ENCODE results near the gene ACTL6B.

ACTL6B gene

DNA sequence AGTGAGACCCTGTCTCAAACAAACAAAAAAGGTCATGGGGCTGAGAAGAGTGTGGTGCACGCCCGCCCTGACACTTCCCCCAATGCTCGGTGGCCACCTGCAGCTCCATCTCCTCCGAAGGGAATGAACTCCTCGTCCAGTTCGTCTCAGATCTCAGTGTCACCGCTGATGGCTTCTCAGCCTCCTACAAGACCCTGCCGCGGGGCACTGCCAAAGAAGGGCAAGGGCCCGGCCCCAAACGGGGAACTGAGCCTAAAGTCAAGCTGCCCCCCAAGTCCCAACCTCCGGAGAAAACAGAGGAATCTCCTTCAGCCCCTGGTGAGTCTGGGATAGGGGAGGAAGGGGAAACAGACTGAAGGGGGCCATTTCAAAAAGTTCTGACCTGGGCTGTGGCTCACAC is 49.9 kb downstream of the ACTL6B start:
- no peak for DNase-seq (ENCODE audit: low spot score)
- TF ChIP-seq, protein P1, sequence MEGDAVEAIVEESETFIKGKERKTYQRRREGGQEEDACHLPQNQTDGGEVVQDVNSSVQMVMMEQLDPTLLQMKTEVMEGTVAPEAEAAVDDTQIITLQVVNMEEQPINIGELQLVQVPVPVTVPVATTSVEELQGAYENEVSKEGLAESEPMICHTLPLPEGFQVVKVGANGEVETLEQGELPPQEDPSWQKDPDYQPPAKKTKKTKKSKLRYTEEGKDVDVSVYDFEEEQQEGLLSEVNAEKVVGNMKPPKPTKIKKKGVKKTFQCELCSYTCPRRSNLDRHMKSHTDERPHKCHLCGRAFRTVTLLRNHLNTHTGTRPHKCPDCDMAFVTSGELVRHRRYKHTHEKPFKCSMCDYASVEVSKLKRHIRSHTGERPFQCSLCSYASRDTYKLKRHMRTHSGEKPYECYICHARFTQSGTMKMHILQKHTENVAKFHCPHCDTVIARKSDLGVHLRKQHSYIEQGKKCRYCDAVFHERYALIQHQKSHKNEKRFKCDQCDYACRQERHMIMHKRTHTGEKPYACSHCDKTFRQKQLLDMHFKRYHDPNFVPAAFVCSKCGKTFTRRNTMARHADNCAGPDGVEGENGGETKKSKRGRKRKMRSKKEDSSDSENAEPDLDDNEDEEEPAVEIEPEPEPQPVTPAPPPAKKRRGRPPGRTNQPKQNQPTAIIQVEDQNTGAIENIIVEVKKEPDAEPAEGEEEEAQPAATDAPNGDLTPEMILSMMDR (IDR thresholded peaks at IDR 0.05; ENCODE audit: extremely low read depth, missing control alignments): no peak

DNA sequence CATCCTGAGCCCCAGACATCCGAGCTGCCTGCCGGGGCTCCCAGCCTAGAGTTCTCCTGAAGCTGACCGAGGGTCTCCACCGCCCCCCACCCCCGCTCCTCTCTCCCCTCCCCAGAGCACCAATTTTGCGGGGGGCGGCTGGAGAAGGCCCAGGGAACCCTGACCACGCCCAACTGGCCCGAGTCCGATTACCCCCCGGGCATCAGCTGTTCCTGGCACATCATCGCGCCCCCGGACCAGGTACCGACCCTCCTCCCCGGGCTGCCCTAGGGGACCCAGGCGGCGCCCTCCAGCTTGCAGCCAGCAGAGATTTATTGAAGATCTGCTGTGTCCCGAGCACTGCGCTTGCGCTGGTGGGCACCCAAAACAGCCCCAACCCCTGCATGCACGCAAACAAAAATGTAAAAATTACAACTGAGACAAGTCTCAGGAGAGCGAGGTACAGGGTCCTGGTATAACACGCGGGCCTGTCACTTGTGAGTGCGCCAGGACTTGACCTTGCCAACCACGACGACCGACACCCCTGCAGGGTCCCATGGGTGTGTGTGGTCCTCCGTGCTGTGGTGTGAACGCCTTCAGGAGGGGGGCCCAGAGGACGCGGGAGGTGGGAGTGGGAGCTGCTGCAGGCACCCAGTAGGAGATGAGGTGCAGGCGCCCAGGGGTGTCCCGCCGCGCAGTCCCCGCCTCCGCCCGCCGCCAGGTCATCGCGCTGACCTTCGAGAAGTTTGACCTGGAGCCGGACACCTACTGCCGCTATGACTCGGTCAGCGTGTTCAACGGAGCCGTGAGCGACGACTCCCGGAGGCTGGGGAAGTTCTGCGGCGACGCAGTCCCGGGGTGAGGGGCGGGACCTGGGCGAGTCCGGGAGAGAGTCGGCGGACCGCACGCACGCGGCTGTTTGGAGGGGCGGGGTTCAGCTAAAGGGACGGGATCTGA is 51.0 kb downstream of the ACTL6B start:
- no peak for DNase-seq (ENCODE audit: low spot score)
- TF ChIP-seq, protein P1 (IDR thresholded peaks at IDR 0.05; ENCODE audit: extremely low read depth, missing control alignments): no peak

DNA sequence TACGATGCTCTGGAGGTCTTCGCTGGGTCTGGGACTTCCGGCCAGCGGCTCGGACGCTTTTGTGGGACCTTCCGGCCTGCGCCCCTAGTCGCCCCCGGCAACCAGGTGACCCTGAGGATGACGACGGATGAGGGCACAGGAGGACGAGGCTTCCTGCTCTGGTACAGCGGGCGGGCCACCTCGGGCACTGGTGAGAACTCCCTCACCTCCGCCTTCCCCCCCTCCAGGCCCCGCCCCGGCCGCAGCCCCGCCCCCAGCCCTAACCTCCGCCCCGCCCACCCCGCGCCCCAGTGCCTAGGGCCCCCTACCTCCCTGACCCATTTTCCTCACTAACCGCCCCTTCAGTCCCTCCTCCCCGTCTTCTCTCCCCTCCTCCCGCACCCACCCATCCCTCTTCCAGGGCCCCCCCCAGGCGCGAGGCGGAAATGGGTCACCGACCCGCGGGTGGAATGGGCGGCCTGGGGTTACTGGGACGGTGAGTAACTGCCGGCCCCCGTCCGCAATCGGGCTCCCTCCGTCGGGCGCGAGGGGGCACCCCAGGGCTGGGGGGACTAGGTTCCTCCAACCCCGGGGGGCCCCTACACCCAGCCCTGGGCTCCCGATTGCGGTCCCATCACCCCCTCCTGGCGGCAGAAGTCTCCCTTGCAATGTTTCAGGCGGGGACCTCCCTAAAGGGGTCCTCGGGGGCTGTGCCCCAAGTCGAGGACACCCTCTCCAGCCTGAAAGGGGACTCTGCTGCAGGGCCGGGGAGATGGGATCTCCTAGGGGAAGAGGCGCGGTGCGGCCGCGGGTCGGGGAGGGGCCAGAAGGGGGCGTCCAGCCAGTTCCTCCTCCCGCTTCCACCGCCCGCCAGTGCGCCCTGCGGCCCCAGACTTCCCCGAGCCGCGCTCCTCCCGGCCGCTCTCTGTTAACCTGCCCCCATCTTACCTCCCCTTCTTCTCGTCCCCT is 51.9 kb downstream of the ACTL6B start:
- TF ChIP-seq, protein P1 (IDR thresholded peaks at IDR 0.05; ENCODE audit: extremely low read depth, missing control alignments): peak; percentile 39
- DNase-seq (ENCODE audit: low spot score): peak; percentile 91

DNA sequence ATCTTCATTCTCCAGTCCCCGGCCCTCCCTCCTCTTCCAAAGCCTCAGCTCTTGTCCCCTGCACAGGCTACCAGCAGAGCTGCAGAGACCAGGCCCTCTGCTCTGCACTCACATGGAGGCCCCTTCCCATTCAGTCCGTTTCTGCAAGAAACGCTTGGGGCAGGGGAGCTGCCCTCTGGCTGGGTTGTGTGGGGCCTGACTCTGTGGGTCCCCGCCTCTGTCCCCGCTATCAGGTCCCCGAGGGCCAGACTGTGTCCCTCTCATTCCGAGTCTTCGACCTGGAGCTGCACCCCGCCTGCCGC is 52.6 kb downstream of the ACTL6B start:
- TF ChIP-seq, protein P1 (IDR thresholded peaks at IDR 0.05; ENCODE audit: extremely low read depth, missing control alignments): no peak
- DNase-seq (ENCODE audit: low spot score): no peak

DNA sequence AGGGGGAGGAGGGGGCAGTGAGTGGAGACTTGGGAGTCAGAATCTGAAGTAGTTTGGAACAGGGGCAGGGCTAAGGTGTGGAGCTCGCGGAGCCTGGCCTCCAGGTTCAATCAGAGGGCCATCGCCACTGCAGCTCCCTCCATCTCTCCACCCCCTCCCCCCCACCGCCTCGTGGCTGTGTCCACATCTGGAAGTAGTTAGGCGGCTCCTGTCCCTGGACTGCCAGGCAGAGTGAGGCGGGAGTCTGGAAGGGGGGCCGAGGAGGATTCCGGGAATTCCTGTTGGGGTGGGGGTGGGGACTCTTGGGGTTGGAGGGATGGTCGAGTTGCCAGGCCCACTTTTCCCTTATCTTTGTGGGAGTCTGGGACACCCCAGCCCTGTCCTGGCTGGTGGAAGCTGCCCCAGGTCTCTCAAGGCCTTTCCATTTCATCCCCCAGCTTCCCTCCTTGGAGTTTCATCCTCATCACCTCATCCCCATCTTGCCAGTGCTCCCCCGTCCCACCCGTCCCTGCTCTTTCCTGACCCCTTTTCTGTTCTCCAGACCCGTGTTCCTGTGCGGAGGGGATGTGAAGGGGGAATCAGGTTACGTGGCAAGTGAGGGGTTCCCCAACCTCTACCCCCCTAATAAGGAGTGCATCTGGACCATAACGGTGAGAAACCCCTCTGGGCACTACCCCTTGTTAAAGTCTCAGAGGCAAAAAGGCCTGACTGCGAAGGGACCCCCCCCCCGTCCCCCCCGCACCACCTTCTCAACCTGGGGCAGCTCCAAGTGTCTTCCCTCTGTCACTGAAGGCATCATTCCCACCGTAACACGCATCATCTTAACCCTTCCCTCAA is 53.1 kb downstream of the ACTL6B start:
- DNase-seq (ENCODE audit: low spot score): no peak
- TF ChIP-seq, protein P1 (IDR thresholded peaks at IDR 0.05; ENCODE audit: extremely low read depth, missing control alignments): no peak

DNA sequence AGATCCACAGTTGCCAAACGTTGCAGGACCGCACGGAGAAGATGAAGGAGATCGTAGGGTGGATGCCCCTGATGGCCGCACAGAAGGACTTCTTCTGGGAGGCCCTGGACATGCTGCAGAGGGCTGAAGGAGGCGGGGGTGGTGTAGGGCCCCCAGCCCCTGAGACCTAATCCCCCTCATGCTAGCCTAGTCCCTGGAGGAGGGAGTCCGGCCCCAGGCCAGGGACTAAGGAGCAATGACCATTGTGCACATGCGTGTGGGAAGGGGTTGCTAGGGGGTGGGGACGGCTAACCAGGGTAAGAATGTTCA is 55.6 kb downstream of the ACTL6B start:
- no peak for DNase-seq (ENCODE audit: low spot score)
- TF ChIP-seq, protein P1 (IDR thresholded peaks at IDR 0.05; ENCODE audit: extremely low read depth, missing control alignments): no peak
